Activated B cell treated with CpG ODN at 0.5 μM for 24 hours (primary cell): Measurements from ENCODE around the gene PCDHGA12. TPM values are rescaled to one million over a fixed set of nuclear protein-coding genes. Genes with fewer than 3 reads are reported as not detected.
"Not testable (repeated sequence)": the region's sequence is repeated elsewhere in the genome, so short reads cannot be mapped to it uniquely, and the experiment has no call there.

Experiments
- ATAC-seq: fragments of 200-7000 bp; cut with Tn5 transposase; one replicate; pipeline ENCODE4 v1.10.0; 2021; ENCODE audit warnings: low read depth, mild to moderate bottlenecking, moderate library complexity
- CTCF ChIA-PET: fragments of 350-600 bp; sonication (Branson Sonifier 250); formaldehyde crosslinking; loops from one replicate; lab custom pipeline; 2021; ENCODE audit warnings: antibody characterized with exemption; lab: Charles Lee
- POLR2A ChIA-PET: fragments of 350-600 bp; sonication (Branson Sonifier 250); formaldehyde crosslinking; loops from one replicate; lab custom pipeline; 2021; ENCODE audit warnings: antibody characterized with exemption; lab: Charles Lee
- DNase-seq: peaks from one replicate; pipeline ENCODE4 v3.0.0; 2022
- H3K27ac Mint-ChIP-seq: one replicate; pipeline ENCODE4 v1.8.0; 2020; ENCODE audit warnings: mixed read lengths
- H3K27me3 Mint-ChIP-seq: one replicate; pipeline ENCODE4 v1.8.0; 2021; ENCODE audit warnings: mixed read lengths
- H3K36me3 Mint-ChIP-seq: one replicate; pipeline ENCODE4 v1.8.0; 2021; ENCODE audit warnings: low read depth, mixed read lengths
- H3K4me1 Mint-ChIP-seq: one replicate; pipeline ENCODE4 v1.8.0; 2021; ENCODE audit warnings: mixed read lengths
- H3K4me3 Mint-ChIP-seq: one replicate; pipeline ENCODE4 v1.8.0; 2020; ENCODE audit warnings: mild to moderate bottlenecking, mixed read lengths
- H3K9me3 Mint-ChIP-seq: one replicate; pipeline ENCODE4 v1.8.0; 2020; ENCODE audit warnings: mixed read lengths
- intact Hi-C: fragments of 100-400 bp; cut with micrococcal nuclease; formaldehyde crosslinking; loops from one replicate; pipeline ENCODE4 v1.15.1; 2024
- total RNA-seq: library from RNA; stranded (reverse); gene quantifications from 2 replicates; pipeline ENCODE4 v1.2.3, GENCODE V29; 2022
- TF ChIP-seq, protein P1 (sequence below): fragments of 200-600 bp; IDR thresholded peaks from one replicate; pipeline ENCODE4 v1.8.0; 2022; ENCODE audit warnings: antibody characterized with exemption, mild to moderate bottlenecking

PCDHGA12 gene
- total RNA-seq, 1 donor from 2014 or later: 1.6 TPM

DNA sequence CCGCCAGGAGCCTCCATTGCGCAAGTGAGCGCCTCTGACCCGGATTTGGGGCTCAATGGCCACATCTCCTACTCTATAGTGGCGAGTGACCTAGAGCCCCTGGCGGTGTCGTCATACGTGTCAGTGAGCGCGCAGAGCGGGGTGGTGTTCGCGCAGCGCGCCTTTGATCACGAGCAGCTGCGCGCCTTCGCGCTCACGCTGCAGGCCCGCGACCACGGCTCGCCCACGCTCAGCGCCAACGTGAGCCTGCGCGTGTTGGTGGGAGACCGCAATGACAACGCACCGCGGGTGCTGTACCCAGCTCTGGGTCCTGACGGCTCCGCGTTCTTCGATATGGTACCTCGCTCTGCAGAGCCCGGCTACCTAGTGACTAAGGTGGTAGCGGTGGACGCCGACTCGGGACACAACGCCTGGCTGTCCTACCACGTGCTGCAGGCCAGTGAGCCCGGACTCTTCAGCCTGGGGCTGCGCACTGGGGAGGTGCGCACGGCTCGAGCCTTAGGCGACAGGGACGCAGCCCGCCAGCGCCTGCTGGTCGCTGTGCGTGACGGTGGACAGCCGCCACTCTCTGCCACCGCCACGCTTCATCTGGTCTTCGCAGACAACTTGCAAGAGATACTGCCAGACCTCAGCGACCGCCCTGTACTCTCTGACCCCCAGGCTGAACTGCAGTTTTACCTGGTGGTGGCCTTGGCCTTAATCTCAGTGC lies 20.6 kb upstream of the PCDHGA12 start:
- ATAC-seq: no peak
- Mint-ChIP-seq H3K9me3 (peaks cover 19% of the 10 kb centered on the region), H3K4me1 (peaks cover 18% of the 10 kb centered on the region), H3K27me3 (peaks cover 50% of the 10 kb centered on the region), H3K4me3 (no peak overlapping the region), H3K27ac (no peak overlapping the region), H3K36me3 (peaks cover 2% of the 10 kb centered on the region)
- ChIA-PET POLR2A (no interaction called here), CTCF (no interaction called here)
- TF ChIP-seq, protein P1, sequence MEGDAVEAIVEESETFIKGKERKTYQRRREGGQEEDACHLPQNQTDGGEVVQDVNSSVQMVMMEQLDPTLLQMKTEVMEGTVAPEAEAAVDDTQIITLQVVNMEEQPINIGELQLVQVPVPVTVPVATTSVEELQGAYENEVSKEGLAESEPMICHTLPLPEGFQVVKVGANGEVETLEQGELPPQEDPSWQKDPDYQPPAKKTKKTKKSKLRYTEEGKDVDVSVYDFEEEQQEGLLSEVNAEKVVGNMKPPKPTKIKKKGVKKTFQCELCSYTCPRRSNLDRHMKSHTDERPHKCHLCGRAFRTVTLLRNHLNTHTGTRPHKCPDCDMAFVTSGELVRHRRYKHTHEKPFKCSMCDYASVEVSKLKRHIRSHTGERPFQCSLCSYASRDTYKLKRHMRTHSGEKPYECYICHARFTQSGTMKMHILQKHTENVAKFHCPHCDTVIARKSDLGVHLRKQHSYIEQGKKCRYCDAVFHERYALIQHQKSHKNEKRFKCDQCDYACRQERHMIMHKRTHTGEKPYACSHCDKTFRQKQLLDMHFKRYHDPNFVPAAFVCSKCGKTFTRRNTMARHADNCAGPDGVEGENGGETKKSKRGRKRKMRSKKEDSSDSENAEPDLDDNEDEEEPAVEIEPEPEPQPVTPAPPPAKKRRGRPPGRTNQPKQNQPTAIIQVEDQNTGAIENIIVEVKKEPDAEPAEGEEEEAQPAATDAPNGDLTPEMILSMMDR: no peak
- intact Hi-C loops: loop anchor here (5.0 to 10.0 kb wide), 3 partner anchors 37 to 465 kb away; partner anchors contain the start of genes PCDH1, PCDHGA6, PCDHGB3 and TAF7
- no peak for DNase-seq

DNA sequence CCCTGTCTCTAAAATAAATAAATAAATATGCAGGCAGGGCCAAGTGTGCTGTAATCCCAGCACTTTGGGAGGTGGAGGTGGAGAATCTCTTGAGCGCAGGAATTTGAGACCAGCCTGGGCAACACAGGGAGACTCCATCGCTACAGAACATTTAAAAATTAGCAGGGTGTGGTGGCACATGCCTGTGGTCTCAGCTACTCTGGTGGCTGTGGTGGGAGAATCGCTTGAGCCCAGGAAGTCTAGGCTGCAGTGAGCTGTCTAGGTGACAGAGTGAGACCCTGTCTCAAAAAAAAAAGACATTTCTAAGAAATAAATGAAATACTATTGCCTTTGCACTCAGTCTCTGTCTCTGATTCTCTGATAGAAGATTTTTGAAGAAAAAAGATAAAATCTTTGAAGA lies 18.7 kb upstream of the PCDHGA12 start:
- DNase-seq (no peak), ATAC-seq (no peak)
- H3K27me3 Mint-ChIP-seq: peaks cover 46% of the 10 kb centered on the region
- ChIA-PET POLR2A (no interaction called here), CTCF (interaction anchor here (3.4 kb wide), 1 partner anchor 152 kb away, joined by 38 read pairs; no protein-coding TSS in a partner anchor)
- H3K4me3 Mint-ChIP-seq: no peak overlapping the region
- H3K4me1 Mint-ChIP-seq: peaks cover 18% of the 10 kb centered on the region
- TF ChIP-seq, protein P1: no peak
- intact Hi-C loops: loop anchor here (5.0 to 10.0 kb wide), 3 partner anchors 39 to 463 kb away; partner anchors contain the start of genes PCDH1, PCDHGA6, PCDHGB3 and TAF7
- peaks cover 14% of the 10 kb centered on the region for H3K9me3 Mint-ChIP-seq
- peaks cover 2% of the 10 kb centered on the region for H3K36me3 Mint-ChIP-seq
- H3K27ac Mint-ChIP-seq: no peak overlapping the region

DNA sequence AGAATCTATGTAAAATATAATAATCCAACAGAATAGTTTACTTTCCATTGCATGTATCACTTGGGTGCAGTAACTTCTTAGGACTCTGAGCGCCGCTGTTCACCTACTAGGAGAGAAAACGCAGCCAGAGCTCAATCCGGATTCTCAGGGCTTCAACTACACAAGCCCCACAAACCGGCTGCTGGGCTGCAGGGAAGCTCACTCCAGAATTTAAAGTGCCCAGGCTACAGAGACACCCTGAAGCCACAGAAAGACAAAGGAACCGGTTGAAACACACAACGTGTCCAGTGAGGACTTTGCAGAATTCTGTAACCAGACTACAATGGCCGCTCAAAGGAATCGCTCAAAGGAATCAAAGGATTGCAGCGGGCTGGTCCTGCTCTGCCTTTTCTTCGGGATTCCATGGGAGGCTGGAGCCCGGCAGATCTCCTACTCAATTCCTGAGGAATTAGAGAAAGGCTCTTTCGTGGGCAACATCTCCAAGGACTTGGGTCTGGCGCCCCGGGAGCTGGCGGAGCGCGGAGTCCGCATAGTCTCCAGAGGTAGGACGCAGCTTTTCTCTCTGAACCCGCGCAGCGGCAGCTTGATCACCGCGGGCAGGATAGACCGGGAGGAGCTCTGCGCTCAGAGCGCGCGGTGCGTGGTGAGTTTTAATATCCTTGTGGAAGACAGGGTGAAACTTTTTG lies 17.3 kb upstream of the PCDHGA12 start, which contains the start of gene PCDHGA10:
TSS of gene PCDHGA10 (plus strand) at position 134 of the 686 bp plus-strand sequence. CDS start at position 323, 189 bp downstream.
- peak; percentile 66 for ATAC-seq
- Mint-ChIP-seq H3K27ac (peak within 1 kb of the TSS; percentile 41), H3K4me1 (peaks cover 21% of the 10 kb centered on the region), H3K4me3 (peak within 1 kb of the TSS; percentile 86), H3K36me3 (peaks cover 2% of the 10 kb centered on the region), H3K9me3 (peaks cover 12% of the 10 kb centered on the region), H3K27me3 (peaks cover 52% of the 10 kb centered on the region)
- TF ChIP-seq, protein P1: no peak
- no peak for DNase-seq
- ChIA-PET POLR2A (interaction anchor here (1.0 kb wide), 1 partner anchor 145 kb away, joined by 5 read pairs; no protein-coding TSS in a partner anchor), CTCF (interaction anchor here (0.5 to 3.6 kb wide), 15 partner anchors 8 to 238 kb away, joined by 3 to 38 read pairs (median 4); partner anchors contain the start of genes FCHSD1, PCDHGA11, PCDHGA12 and PCDHGC3)
- intact Hi-C loops: loop anchor here (1.0 to 10.0 kb wide), 5 partner anchors 41 to 462 kb away; partner anchors contain the start of genes PCDH1, PCDHGA6, PCDHGB3 and TAF7

- no peak overlapping the region for H3K27ac Mint-ChIP-seq
- peaks cover 18% of the 10 kb centered on the region for H3K9me3 Mint-ChIP-seq
- peaks cover 55% of the 10 kb centered on the region for H3K27me3 Mint-ChIP-seq
Observed at GRCh38 chr5:141413540-141414069, 16.7 kb upstream of the PCDHGA12 start.

DNA sequence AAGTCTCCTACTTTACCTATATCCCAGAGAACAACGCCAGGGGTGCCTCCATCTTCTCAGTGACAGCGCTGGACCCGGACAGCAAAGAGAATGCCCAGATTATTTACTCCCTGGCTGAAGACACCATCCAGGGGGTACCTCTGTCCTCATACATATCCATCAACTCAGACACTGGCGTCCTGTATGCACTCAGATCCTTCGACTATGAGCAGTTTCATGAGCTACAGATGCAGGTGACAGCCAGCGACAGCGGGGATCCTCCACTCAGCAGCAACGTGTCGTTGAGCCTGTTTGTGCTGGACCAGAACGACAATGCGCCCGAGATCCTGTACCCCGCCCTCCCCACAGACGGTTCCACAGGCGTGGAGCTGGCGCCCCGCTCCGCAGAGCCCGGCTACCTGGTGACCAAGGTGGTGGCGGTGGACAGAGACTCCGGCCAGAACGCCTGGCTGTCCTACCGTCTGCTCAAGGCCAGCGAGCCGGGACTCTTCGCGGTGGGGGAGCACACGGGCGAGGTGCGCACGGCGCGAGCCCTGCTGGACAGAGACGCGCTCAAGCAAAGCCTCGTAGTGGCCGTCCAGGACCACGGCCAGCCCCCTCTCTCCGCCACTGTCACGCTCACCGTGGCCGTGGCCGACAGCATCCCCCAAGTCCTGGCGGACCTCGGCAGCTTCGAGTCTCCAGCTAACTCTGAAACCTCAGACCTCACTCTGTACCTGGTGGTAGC lies 15.6 kb upstream of the PCDHGA12 start:
- CTCF ChIA-PET: interaction anchor here (3.0 to 3.6 kb wide), 3 partner anchors 110 to 149 kb away, joined by 15 to 38 read pairs (median 22); no protein-coding TSS in a partner anchor
- H3K36me3 Mint-ChIP-seq, POLR2A ChIA-PET, H3K4me3 Mint-ChIP-seq, H3K27ac Mint-ChIP-seq, ATAC-seq, DNase-seq: not testable (repeated sequence)
- Mint-ChIP-seq H3K9me3 (peaks cover 14% of the 10 kb centered on the region), H3K4me1 (peaks cover 21% of the 10 kb centered on the region), H3K27me3 (peaks cover 52% of the 10 kb centered on the region)
- intact Hi-C loops: loop anchor here (5.0 to 10.0 kb wide), 3 partner anchors 42 to 460 kb away; partner anchors contain the start of genes PCDH1, PCDHGA6, PCDHGB3 and TAF7

More at GRCh38 chr5:141413540-141414069, 16.7 kb upstream of the PCDHGA12 start:
- Mint-ChIP-seq H3K4me3 (peak overlapping the region; percentile 86), H3K4me1 (peaks cover 21% of the 10 kb centered on the region), H3K36me3 (peaks cover 4% of the 10 kb centered on the region)
- TF ChIP-seq, protein P1: no peak
- ChIA-PET CTCF (interaction anchor here (1.0 to 3.6 kb wide), 11 partner anchors 17 to 157 kb away, joined by 3 to 38 read pairs (median 7); partner anchors contain the start of genes PCDHGA12, PCDHGC3 and TAF7), POLR2A (no interaction called here)
- ATAC-seq (no peak), DNase-seq (no peak)
- intact Hi-C loops: loop anchor here (1.0 to 10.0 kb wide), 4 partner anchors 41 to 461 kb away; partner anchors contain the start of genes PCDH1, PCDHGA6, PCDHGB3 and TAF7

DNA sequence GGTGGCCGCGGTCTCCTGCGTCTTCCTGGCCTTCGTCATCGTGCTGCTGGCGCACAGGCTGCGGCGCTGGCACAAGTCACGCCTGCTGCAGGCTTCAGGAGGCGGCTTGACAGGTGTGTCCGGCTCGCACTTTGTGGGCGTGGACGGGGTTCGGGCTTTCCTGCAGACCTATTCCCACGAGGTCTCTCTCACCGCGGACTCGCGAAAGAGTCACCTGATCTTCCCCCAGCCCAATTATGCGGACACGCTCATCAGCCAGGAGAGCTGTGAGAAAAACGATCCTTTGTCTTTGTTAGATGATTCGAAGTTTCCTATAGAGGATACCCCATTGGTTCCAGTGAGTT lies 15.1 kb upstream of the PCDHGA12 start:
- not testable (repeated sequence) for DNase-seq, H3K36me3 Mint-ChIP-seq, ATAC-seq, H3K27ac Mint-ChIP-seq
- ChIA-PET CTCF (interaction anchor here (0.9 to 3.6 kb wide), 2 partner anchors 143 to 152 kb away, joined by 3 to 22 read pairs; no protein-coding TSS in a partner anchor), POLR2A (interaction anchor here (0.7 kb wide), 1 partner anchor 854 kb away, joined by 3 read pairs; no protein-coding TSS in a partner anchor)
- intact Hi-C loops: loop anchor here (10.0 kb wide), 1 partner anchor 460 kb away; the partner anchor contains the start of gene PCDH1
- Mint-ChIP-seq H3K4me3 (peak overlapping the region; percentile 32), H3K27me3 (peaks cover 53% of the 10 kb centered on the region), H3K9me3 (peaks cover 15% of the 10 kb centered on the region), H3K4me1 (peaks cover 21% of the 10 kb centered on the region)
